Measurements from ENCODE around the gene DCTPP1.

DNA sequence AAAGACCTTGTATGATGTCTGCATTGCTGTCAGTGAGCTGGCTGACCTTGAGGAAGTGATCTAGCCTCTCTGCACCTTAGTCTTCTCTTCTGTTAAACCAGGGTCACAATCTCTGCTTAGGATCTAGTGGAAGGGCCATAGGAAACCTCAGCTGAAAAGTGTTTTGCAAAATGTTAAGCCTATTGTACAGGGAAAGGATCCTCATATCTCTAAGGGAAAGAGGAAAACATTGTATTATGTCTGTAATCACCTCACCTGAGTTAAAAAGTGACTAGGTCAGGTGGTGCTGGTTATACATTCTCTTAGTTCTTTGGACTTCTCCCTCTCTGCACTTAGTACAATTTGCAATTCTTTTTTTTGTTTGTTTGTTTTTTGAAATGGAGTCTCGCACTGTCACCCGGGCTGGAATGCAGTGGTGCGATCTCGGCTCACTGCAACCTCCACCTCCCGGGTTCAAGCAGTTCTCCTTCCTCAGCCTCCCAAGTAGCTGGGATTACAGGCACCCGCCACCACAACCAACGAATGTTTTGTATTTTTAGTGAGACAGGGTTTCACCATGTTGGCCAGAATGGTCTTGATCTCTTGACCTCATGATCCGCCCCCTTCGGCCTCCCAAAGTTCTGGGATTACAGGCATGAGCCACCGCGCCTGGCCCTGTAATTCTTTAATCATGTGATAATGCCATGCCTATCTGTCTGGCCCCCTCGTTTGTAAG is 17.8 kb upstream of the DCTPP1 start:
- TF ChIP-seq, protein P1, sequence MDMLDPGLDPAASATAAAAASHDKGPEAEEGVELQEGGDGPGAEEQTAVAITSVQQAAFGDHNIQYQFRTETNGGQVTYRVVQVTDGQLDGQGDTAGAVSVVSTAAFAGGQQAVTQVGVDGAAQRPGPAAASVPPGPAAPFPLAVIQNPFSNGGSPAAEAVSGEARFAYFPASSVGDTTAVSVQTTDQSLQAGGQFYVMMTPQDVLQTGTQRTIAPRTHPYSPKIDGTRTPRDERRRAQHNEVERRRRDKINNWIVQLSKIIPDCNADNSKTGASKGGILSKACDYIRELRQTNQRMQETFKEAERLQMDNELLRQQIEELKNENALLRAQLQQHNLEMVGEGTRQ (IDR thresholded peaks at IDR 0.05; ENCODE audit: low read depth, low read length): no peak
- TF ChIP-seq POLR2A (IDR thresholded peaks at IDR 0.05; ENCODE audit: low read depth, low read length) (no peak), RFX5 (IDR thresholded peaks at IDR 0.05; ENCODE audit: low read depth, low read length) (no peak), SMC3 (IDR thresholded peaks at IDR 0.05; ENCODE audit: low read depth, low read length) (no peak), CHD1 (IDR thresholded peaks at IDR 0.05; ENCODE audit: low read depth, low read length) (no peak), RAD21 (IDR thresholded peaks at IDR 0.05; ENCODE audit: low read length) (no peak), RCOR1 (IDR thresholded peaks at IDR 0.05; ENCODE audit: insufficient replicate concordance, low read length) (no peak), BHLHE40 (IDR thresholded peaks at IDR 0.05; ENCODE audit: low read depth, low read length) (no peak), MAFK (IDR thresholded peaks at IDR 0.05; ENCODE audit: low read depth, low read length) (no peak), CEBPB (IDR thresholded peaks at IDR 0.05; ENCODE audit: low read depth, low read length) (no peak), NFE2L2 (IDR thresholded peaks at IDR 0.05; ENCODE audit: low read depth, low read length) (no peak), MXI1 (IDR thresholded peaks at IDR 0.05; ENCODE audit: borderline replicate concordance, low read depth, low read length) (no peak)
- TF ChIP-seq, protein P2, sequence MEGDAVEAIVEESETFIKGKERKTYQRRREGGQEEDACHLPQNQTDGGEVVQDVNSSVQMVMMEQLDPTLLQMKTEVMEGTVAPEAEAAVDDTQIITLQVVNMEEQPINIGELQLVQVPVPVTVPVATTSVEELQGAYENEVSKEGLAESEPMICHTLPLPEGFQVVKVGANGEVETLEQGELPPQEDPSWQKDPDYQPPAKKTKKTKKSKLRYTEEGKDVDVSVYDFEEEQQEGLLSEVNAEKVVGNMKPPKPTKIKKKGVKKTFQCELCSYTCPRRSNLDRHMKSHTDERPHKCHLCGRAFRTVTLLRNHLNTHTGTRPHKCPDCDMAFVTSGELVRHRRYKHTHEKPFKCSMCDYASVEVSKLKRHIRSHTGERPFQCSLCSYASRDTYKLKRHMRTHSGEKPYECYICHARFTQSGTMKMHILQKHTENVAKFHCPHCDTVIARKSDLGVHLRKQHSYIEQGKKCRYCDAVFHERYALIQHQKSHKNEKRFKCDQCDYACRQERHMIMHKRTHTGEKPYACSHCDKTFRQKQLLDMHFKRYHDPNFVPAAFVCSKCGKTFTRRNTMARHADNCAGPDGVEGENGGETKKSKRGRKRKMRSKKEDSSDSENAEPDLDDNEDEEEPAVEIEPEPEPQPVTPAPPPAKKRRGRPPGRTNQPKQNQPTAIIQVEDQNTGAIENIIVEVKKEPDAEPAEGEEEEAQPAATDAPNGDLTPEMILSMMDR (conservative IDR thresholded peaks at IDR 0.05; ENCODE audit: low read depth, low read length): no peak
- TF ChIP-seq, protein P3, sequence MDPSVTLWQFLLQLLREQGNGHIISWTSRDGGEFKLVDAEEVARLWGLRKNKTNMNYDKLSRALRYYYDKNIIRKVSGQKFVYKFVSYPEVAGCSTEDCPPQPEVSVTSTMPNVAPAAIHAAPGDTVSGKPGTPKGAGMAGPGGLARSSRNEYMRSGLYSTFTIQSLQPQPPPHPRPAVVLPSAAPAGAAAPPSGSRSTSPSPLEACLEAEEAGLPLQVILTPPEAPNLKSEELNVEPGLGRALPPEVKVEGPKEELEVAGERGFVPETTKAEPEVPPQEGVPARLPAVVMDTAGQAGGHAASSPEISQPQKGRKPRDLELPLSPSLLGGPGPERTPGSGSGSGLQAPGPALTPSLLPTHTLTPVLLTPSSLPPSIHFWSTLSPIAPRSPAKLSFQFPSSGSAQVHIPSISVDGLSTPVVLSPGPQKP (IDR thresholded peaks at IDR 0.05; ENCODE audit: borderline replicate concordance, low read depth, low read length): no peak
